ENCODE data around the gene LIMS3.
"Not testable (repeated sequence)": the region's sequence is repeated elsewhere in the genome, so short reads cannot be mapped to it uniquely, and the experiment has no call there.

Gene LIMS3

DNA sequence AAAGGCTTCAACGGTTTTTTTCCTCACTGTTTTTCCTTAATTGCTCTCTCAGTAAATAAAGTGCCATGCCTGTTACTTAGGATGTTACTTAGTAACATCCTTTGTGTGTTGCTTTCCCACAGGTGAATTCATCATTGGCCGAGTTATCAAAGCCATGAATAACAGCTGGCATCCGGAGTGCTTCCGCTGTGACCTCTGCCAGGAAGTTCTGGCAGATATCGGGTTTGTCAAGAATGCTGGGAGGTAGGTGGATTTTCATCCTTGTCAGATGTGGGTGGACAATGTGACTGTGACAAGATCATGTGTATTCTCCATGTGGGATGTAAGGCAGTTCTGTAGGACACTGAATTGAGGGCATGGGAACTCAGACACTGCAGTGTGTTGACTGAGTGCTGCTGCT lies 17.3 kb downstream of the LIMS3 start:
- no CpG with 5 or more reads among the region's 5 CpGs for WGBS (ENCODE audit: extremely low coverage, insufficient coverage, low lambda C conversion rate)
- H3K79me2 ChIP-seq (ENCODE audit: control insufficient read depth, insufficient read depth, low read length); H3K18ac ChIP-seq (ENCODE audit: low read length); H3K4me3 ChIP-seq (ENCODE audit: low read length); H4K5ac ChIP-seq (ENCODE audit: low read length); H3K9ac ChIP-seq (ENCODE audit: low read length); H3K79me1 ChIP-seq (ENCODE audit: low read length); H3K27me3 ChIP-seq (ENCODE audit: insufficient read depth, low read length, poor library complexity); H3K36me3 ChIP-seq (ENCODE audit: control insufficient read depth, insufficient read depth, low read length); H3K4ac ChIP-seq (ENCODE audit: low read depth, low read length); H2AK5ac ChIP-seq (ENCODE audit: low read length); H3K4me1 ChIP-seq (ENCODE audit: control insufficient read depth, low read depth, low read length); H3K4me2 ChIP-seq (ENCODE audit: low read length); H2BK120ac ChIP-seq (ENCODE audit: low read depth, low read length); H2BK5ac ChIP-seq (ENCODE audit: low read length); H2BK15ac ChIP-seq (replicated peaks; ENCODE audit: low read depth); H3K27ac ChIP-seq (ENCODE audit: low read depth, low read length); H3K56ac ChIP-seq (ENCODE audit: low read length); DNase-seq; H3K23ac ChIP-seq (ENCODE audit: low read length); H4K8ac ChIP-seq (ENCODE audit: low read depth, low read length): not testable (repeated sequence)

DNA sequence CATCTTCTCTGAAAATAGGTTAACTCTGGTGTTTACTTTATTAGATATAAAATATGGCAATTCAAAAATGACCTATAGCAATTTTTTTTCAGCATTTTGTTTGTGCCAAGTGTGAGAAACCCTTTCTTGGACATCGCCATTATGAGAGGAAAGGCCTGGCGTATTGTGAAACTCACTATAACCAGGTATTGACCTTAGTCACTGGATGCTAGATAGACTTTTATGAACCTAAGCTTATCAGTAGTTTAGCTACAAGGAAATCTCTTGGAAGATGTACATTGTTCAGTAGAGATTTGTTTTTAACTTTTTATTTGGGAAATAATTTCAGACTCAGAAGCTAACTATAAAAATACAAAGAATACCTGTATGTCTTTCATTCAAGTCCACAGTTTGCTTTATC lies 21.7 kb downstream of the LIMS3 start:
- H2BK120ac ChIP-seq (ENCODE audit: low read depth, low read length); H4K5ac ChIP-seq (ENCODE audit: low read length); H3K4me3 ChIP-seq (ENCODE audit: low read length); H3K79me1 ChIP-seq (ENCODE audit: low read length); H3K9ac ChIP-seq (ENCODE audit: low read length); H3K36me3 ChIP-seq (ENCODE audit: control insufficient read depth, insufficient read depth, low read length); H3K79me2 ChIP-seq (ENCODE audit: control insufficient read depth, insufficient read depth, low read length); H3K56ac ChIP-seq (ENCODE audit: low read length); H3K4ac ChIP-seq (ENCODE audit: low read depth, low read length); DNase-seq; H3K4me2 ChIP-seq (ENCODE audit: low read length); H3K27me3 ChIP-seq (ENCODE audit: insufficient read depth, low read length, poor library complexity); H3K4me1 ChIP-seq (ENCODE audit: control insufficient read depth, low read depth, low read length); H3K27ac ChIP-seq (ENCODE audit: low read depth, low read length); H2AK5ac ChIP-seq (ENCODE audit: low read length); H2BK5ac ChIP-seq (ENCODE audit: low read length); H3K18ac ChIP-seq (ENCODE audit: low read length); H4K8ac ChIP-seq (ENCODE audit: low read depth, low read length); H2BK15ac ChIP-seq (replicated peaks; ENCODE audit: low read depth); H3K23ac ChIP-seq (ENCODE audit: low read length): not testable (repeated sequence)
- no CpG with 5 or more reads among the region's 2 CpGs for WGBS (ENCODE audit: extremely low coverage, insufficient coverage, low lambda C conversion rate)

DNA sequence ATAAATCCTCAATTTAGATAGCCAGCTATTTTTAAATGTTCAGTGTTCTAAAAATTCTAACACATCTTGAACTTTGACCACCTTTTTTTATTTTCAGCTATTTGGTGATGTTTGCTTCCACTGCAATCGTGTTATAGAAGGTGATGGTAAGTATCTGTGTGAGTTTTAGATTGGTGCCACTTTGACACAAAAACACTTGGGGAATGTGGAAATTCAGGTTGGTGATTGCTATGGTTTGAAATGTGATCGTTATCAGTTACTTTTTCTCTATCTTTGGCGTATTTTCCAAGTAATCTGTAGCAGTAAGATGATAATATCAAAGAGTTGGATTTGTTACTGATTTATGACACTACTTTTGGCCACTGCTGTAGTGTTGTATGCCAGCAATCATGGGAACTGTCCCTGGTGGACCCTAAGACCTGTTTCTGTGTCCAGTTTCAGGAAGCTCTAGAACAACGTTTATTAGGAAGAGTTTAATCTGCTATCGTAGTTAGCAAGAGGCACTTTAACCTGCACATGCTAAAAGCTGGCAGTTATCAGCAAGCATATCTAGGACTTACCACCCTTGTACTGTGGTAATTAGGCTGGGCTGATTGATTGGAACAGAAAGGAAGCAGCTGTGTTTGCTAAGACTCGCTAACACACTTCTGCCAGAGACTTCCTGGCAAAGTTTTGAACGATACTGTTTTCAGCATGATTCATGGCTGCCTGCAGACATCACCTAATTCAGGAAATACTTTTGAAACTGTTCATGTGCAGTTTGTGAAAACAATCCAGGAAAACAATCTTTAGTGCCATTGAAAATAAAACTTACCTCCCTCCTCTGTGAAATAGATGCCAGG lies 23.3 kb downstream of the LIMS3 start:
- not testable (repeated sequence) for H3K4me1 ChIP-seq (ENCODE audit: control insufficient read depth, low read depth, low read length); H3K79me2 ChIP-seq (ENCODE audit: control insufficient read depth, insufficient read depth, low read length); H3K18ac ChIP-seq (ENCODE audit: low read length); H2BK5ac ChIP-seq (ENCODE audit: low read length); H3K4me2 ChIP-seq (ENCODE audit: low read length); H3K9ac ChIP-seq (ENCODE audit: low read length); H3K27ac ChIP-seq (ENCODE audit: low read depth, low read length); H3K79me1 ChIP-seq (ENCODE audit: low read length); DNase-seq; H3K56ac ChIP-seq (ENCODE audit: low read length); H4K8ac ChIP-seq (ENCODE audit: low read depth, low read length); H2BK120ac ChIP-seq (ENCODE audit: low read depth, low read length); H2AK5ac ChIP-seq (ENCODE audit: low read length); H3K4me3 ChIP-seq (ENCODE audit: low read length); H3K36me3 ChIP-seq (ENCODE audit: control insufficient read depth, insufficient read depth, low read length); H2BK15ac ChIP-seq (replicated peaks; ENCODE audit: low read depth); H3K4ac ChIP-seq (ENCODE audit: low read depth, low read length); H4K5ac ChIP-seq (ENCODE audit: low read length); H3K27me3 ChIP-seq (ENCODE audit: insufficient read depth, low read length, poor library complexity); H3K23ac ChIP-seq (ENCODE audit: low read length)
- no CpG with 5 or more reads among the region's 7 CpGs for WGBS (ENCODE audit: extremely low coverage, insufficient coverage, low lambda C conversion rate)

DNA sequence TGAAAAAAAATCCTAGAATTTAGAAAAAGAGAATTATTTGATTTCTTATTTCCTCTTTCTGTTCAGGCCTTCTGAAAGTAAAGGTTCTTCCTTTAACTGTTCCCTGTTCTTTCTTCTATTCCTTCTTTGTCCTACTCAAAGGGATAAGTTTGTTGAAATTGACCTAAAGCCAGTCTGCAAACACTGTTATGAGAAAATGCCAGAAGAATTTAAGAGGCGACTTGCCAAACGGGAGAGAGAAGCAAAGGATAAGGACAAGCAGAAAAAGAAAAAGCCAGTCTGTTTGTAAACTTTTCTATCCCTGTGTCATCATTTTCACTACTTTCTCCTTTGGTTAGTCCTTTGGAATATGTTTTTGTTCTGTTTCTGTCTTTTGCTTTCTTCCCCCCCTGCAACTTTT lies 26.0 kb downstream of the LIMS3 start:
- not testable (repeated sequence) for H3K4me2 ChIP-seq (ENCODE audit: low read length); H3K79me1 ChIP-seq (ENCODE audit: low read length); H3K18ac ChIP-seq (ENCODE audit: low read length); H2BK5ac ChIP-seq (ENCODE audit: low read length); H3K4me3 ChIP-seq (ENCODE audit: low read length); H2BK120ac ChIP-seq (ENCODE audit: low read depth, low read length); H2AK5ac ChIP-seq (ENCODE audit: low read length); H2BK15ac ChIP-seq (replicated peaks; ENCODE audit: low read depth); H3K79me2 ChIP-seq (ENCODE audit: control insufficient read depth, insufficient read depth, low read length); H3K27me3 ChIP-seq (ENCODE audit: insufficient read depth, low read length, poor library complexity); H3K56ac ChIP-seq (ENCODE audit: low read length); H3K4me1 ChIP-seq (ENCODE audit: control insufficient read depth, low read depth, low read length); H3K36me3 ChIP-seq (ENCODE audit: control insufficient read depth, insufficient read depth, low read length); H3K27ac ChIP-seq (ENCODE audit: low read depth, low read length); H4K5ac ChIP-seq (ENCODE audit: low read length); H4K8ac ChIP-seq (ENCODE audit: low read depth, low read length); H3K23ac ChIP-seq (ENCODE audit: low read length); H3K9ac ChIP-seq (ENCODE audit: low read length); H3K4ac ChIP-seq (ENCODE audit: low read depth, low read length); DNase-seq
- no CpG with 5 or more reads among the region's 2 CpGs for WGBS (ENCODE audit: extremely low coverage, insufficient coverage, low lambda C conversion rate)

DNA sequence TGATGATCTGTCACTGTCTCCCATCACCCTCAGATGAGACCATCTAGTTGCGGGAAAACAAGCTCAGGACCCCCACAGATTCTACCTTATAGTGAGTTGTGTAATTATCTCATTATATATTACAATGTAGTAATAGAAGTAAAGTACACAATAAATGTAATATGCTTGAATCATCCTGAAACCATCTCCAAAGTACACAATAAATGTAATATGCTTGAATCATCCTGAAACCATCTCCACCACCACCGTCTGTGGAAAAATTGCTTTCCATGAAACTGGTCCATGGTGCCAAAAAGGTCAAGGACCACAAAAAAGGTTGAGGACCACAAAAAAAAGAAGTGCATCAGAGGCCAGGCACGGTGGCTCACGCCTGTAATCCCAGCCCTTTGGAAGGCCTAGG lies 29.3 kb downstream of the LIMS3 start:
- H3K9ac ChIP-seq (ENCODE audit: low read length); H3K4me2 ChIP-seq (ENCODE audit: low read length); H4K8ac ChIP-seq (ENCODE audit: low read depth, low read length); H2AK5ac ChIP-seq (ENCODE audit: low read length); H3K4ac ChIP-seq (ENCODE audit: low read depth, low read length); H2BK120ac ChIP-seq (ENCODE audit: low read depth, low read length); H3K36me3 ChIP-seq (ENCODE audit: control insufficient read depth, insufficient read depth, low read length); H3K4me3 ChIP-seq (ENCODE audit: low read length); H3K79me1 ChIP-seq (ENCODE audit: low read length); H3K79me2 ChIP-seq (ENCODE audit: control insufficient read depth, insufficient read depth, low read length); H2BK15ac ChIP-seq (replicated peaks; ENCODE audit: low read depth); DNase-seq; H4K5ac ChIP-seq (ENCODE audit: low read length); H2BK5ac ChIP-seq (ENCODE audit: low read length); H3K27me3 ChIP-seq (ENCODE audit: insufficient read depth, low read length, poor library complexity); H3K4me1 ChIP-seq (ENCODE audit: control insufficient read depth, low read depth, low read length); H3K23ac ChIP-seq (ENCODE audit: low read length); H3K27ac ChIP-seq (ENCODE audit: low read depth, low read length); H3K18ac ChIP-seq (ENCODE audit: low read length); H3K56ac ChIP-seq (ENCODE audit: low read length): not testable (repeated sequence)
- no CpG with 5 or more reads among the region's 4 CpGs for WGBS (ENCODE audit: extremely low coverage, insufficient coverage, low lambda C conversion rate)

DNA sequence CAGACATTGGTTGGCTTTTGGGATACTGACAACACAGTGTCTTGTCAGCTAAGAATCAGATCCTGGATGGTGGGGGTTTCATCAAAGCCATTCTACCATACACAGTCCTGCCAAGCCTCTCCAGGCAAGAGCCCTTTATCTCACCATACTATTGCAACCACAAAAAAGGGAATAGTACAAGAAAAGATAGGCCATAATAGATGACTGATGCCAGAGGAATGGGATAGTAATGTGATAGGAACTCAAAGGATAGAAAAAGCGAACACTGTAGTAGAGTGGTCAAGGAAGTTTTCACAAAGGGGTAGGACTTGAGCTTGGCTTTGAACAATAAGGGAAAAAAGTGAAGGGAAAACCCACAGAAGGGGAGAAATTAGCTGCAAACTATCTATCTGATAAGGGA lies 30.7 kb downstream of the LIMS3 start:
- H2BK120ac ChIP-seq (ENCODE audit: low read depth, low read length); H3K56ac ChIP-seq (ENCODE audit: low read length); H3K4me1 ChIP-seq (ENCODE audit: control insufficient read depth, low read depth, low read length); H3K79me2 ChIP-seq (ENCODE audit: control insufficient read depth, insufficient read depth, low read length); H3K23ac ChIP-seq (ENCODE audit: low read length); H3K4me2 ChIP-seq (ENCODE audit: low read length); H3K79me1 ChIP-seq (ENCODE audit: low read length); H2BK15ac ChIP-seq (replicated peaks; ENCODE audit: low read depth); H3K4ac ChIP-seq (ENCODE audit: low read depth, low read length); H3K4me3 ChIP-seq (ENCODE audit: low read length); H4K8ac ChIP-seq (ENCODE audit: low read depth, low read length); DNase-seq; H4K5ac ChIP-seq (ENCODE audit: low read length); H3K27ac ChIP-seq (ENCODE audit: low read depth, low read length); H3K18ac ChIP-seq (ENCODE audit: low read length); H3K36me3 ChIP-seq (ENCODE audit: control insufficient read depth, insufficient read depth, low read length); H2BK5ac ChIP-seq (ENCODE audit: low read length); H3K27me3 ChIP-seq (ENCODE audit: insufficient read depth, low read length, poor library complexity); H2AK5ac ChIP-seq (ENCODE audit: low read length); H3K9ac ChIP-seq (ENCODE audit: low read length): not testable (repeated sequence)
- WGBS (ENCODE audit: extremely low coverage, insufficient coverage, low lambda C conversion rate) = no CpG with 5 or more reads among the region's 1 CpG

Measured in mesendoderm (in vitro differentiated cells).